ENCODE measurements around the gene POU2F1.

The POU2F1 gene

DNA sequence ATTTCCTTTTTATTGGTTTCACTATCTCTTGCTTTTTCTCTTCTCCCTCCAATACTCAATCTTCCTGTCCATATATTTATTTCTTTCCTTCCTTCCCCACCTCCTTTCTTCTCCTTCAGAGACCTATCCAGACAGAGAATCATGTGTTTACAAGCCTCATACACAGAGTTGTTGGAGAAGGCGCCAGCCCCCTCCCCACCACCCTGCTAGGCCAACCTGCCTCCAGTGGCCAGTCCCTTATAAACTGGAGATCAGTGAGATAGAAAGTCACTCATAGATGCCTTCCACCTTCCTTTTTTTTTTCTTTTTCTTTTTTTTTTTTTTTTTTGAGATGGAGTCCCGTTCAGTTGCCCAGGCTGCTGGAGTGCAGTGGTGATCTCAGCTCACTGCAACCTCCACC is 244.3 kb downstream of the POU2F1 start:
- TF ChIP-seq, protein P1, sequence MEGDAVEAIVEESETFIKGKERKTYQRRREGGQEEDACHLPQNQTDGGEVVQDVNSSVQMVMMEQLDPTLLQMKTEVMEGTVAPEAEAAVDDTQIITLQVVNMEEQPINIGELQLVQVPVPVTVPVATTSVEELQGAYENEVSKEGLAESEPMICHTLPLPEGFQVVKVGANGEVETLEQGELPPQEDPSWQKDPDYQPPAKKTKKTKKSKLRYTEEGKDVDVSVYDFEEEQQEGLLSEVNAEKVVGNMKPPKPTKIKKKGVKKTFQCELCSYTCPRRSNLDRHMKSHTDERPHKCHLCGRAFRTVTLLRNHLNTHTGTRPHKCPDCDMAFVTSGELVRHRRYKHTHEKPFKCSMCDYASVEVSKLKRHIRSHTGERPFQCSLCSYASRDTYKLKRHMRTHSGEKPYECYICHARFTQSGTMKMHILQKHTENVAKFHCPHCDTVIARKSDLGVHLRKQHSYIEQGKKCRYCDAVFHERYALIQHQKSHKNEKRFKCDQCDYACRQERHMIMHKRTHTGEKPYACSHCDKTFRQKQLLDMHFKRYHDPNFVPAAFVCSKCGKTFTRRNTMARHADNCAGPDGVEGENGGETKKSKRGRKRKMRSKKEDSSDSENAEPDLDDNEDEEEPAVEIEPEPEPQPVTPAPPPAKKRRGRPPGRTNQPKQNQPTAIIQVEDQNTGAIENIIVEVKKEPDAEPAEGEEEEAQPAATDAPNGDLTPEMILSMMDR (IDR thresholded peaks at IDR 0.05; ENCODE audit: low read depth, low read length): no peak
- H3K4me3 ChIP-seq (ENCODE audit: low read depth, low read length): no peak overlapping the region

- H3K4me3 ChIP-seq (ENCODE audit: low read depth, low read length): no peak overlapping the region
- TF ChIP-seq, protein P1 (IDR thresholded peaks at IDR 0.05; ENCODE audit: low read depth, low read length): no peak
These were observed 245.1 kb downstream of the POU2F1 start for GRCh38 chr1:167465743-167466142.

DNA sequence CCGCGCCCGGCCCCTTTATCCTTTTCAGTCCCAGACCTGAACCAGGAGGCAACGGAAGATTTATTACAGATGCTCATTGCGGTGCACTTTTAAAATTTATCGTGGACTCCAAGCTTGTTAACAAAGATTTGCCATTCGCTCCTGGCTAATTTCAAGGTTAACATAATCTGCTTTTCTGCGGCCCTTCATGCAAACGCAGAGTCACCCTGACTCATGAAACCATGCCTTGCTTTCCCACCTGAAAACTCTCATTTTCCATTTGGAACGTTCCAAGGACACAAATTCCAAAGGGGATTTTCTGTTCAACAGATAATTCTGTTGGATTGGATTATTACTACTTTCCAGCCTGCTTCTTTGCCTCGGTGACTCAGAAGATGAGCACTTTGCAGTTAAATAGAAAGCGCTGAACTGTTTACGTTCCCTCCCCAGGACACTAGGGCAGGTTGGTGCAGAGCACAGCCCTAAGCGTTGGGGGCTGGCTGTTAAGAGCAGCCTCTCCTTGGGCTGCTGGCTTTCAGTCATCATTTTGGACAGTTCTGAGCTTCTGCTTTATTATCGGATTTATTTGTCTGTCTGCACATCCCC is 246.5 kb downstream of the POU2F1 start:
- no peak overlapping the region for H3K4me3 ChIP-seq (ENCODE audit: low read depth, low read length)
- TF ChIP-seq, protein P1 (IDR thresholded peaks at IDR 0.05; ENCODE audit: low read depth, low read length): no peak

DNA sequence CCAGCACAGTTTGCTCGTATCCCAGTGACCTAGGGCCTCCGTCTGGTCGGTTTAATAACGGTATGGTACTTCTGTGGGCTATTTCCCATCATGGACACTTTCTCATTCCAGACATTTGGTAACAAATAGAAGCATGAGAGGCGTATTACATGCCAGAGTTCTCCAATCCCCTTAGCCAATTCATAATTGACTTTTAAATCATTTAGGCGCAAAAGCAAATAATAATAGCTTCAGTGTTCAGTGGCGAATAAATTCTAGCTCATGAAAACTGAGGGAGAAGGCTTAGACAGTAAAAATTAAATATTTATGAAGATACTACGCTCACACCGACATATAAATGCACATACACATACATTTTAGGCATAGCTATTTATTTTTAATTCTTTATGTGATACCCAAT is 247.1 kb downstream of the POU2F1 start:
- TF ChIP-seq, protein P1 (IDR thresholded peaks at IDR 0.05; ENCODE audit: low read depth, low read length): no peak
- no peak overlapping the region for H3K4me3 ChIP-seq (ENCODE audit: low read depth, low read length)

GRCh38 chr1:167469280-167469965 is 248.7 kb downstream of the POU2F1 start:
- no peak overlapping the region for H3K4me3 ChIP-seq (ENCODE audit: low read depth, low read length)
- TF ChIP-seq, protein P1 (IDR thresholded peaks at IDR 0.05; ENCODE audit: low read depth, low read length): no peak

DNA sequence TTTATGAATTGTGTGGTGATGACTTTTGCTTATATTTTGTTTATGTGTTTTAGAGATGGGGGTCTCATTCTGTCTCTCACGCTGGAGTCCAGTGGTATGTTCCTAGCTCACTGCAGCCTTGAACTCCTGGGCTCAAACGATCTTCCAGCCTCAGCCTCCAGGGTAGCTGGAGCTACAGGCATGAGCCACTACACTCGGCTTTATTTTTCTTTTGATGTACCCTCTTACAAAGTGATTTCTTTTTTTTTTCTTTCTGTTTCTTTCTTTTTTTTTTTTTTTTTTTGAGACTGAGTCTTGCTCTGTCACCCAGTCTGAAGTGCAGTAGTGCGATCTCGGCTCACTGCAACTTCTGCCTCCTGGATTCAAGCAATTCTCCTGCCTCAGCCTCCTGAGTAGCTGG is 250.9 kb downstream of the POU2F1 start:
- H3K4me3 ChIP-seq (ENCODE audit: low read depth, low read length): no peak overlapping the region
- TF ChIP-seq, protein P1 (IDR thresholded peaks at IDR 0.05; ENCODE audit: low read depth, low read length): no peak

- H3K4me3 ChIP-seq (ENCODE audit: low read depth, low read length): no peak overlapping the region
- TF ChIP-seq, protein P1 (IDR thresholded peaks at IDR 0.05; ENCODE audit: low read depth, low read length): no peak
These were observed 252.3 kb downstream of the POU2F1 start for GRCh38 chr1:167472752-167473521.
